GM12878 (cell line): Measurements from ENCODE around the gene PPID. TPM values are rescaled to one million over a fixed set of nuclear protein-coding genes. Genes with fewer than 3 reads are reported as not detected.

Experiments
- ASH2L ChIP-seq: fragments of 300-600, 200-600 bp; sonication (generic); IDR thresholded peaks from 2 replicates; pipeline ENCODE4 v1.6.1; 2017; ENCODE audit warnings: low read depth, mild to moderate bottlenecking, borderline replicate concordance
- BACH1 ChIP-seq: fragments of 450-650 bp; IDR thresholded peaks from 2 replicates; pipeline ENCODE4 v1.6.1; 2017; ENCODE audit warnings: mild to moderate bottlenecking, borderline replicate concordance
- BMI1 ChIP-seq: fragments of 450-650 bp; IDR thresholded peaks from 2 replicates; pipeline ENCODE4 v1.6.1; 2016; ENCODE audit warnings: mild to moderate bottlenecking, moderate library complexity, borderline replicate concordance
- BRCA1 ChIP-seq: IDR thresholded peaks from 2 replicates; pipeline ENCODE4 v1.6.1; 2011; ENCODE audit warnings: low read depth, low read length, improper control_type of control experiment
- CHD1 ChIP-seq: IDR thresholded peaks from 2 replicates; pipeline ENCODE4 v1.6.1; 2012; ENCODE audit warnings: low read depth, low read length, improper control_type of control experiment
- EP300 ChIP-seq, 2 experiments: fragments of 150-350 bp in 1 of 2; IDR thresholded peaks; 2 replicates each; pipeline ENCODE4 v1.6.1; 2011 to 2012; ENCODE audit warnings: low read depth in 2 of 2, low read length in 2 of 2, borderline replicate concordance in 1 of 2, improper control_type of control experiment in 1 of 2, inconsistent platforms in 1 of 2; ENCODE audit not compliant: control insufficient read depth in 1 of 2
- EZH2 ChIP-seq: IDR thresholded peaks from 2 replicates; pipeline ENCODE4 v1.6.1; 2012; ENCODE audit warnings: low read depth, mild to moderate bottlenecking, control low read depth, inconsistent platforms, low read length, borderline replicate concordance; ENCODE audit not compliant: control insufficient read depth
- HDAC6 ChIP-seq: fragments of 200-600 bp; sonication (generic); IDR thresholded peaks from one replicate; pipeline ENCODE4 v1.8.0; 2017; ENCODE audit warnings: antibody characterized with exemption; ENCODE audit not compliant: unreplicated experiment
- IRF5 ChIP-seq: fragments of 450-650 bp; IDR thresholded peaks from 2 replicates; pipeline ENCODE4 v1.6.1; 2017; ENCODE audit warnings: borderline replicate concordance
- JUND ChIP-seq: IDR thresholded peaks from 2 replicates; pipeline ENCODE4 v1.6.1; 2012; ENCODE audit warnings: low read depth, mild to moderate bottlenecking, low read length, improper control_type of control experiment, moderate library complexity
- MYB ChIP-seq: fragments of 150-350 bp; IDR thresholded peaks from 2 replicates; pipeline ENCODE4 v1.6.1; 2014; ENCODE audit warnings: mild to moderate bottlenecking, low read depth, low read length, borderline replicate concordance
- NFIC ChIP-seq: IDR thresholded peaks from 2 replicates; pipeline ENCODE4 v1.6.1; 2012; ENCODE audit warnings: low read depth, mild to moderate bottlenecking, inconsistent platforms, low read length, moderate library complexity
- NR2C2 ChIP-seq: IDR thresholded peaks from 2 replicates; pipeline ENCODE4 v1.6.1; 2011; ENCODE audit warnings: borderline replicate concordance, low read depth; ENCODE audit not compliant: control insufficient read depth, insufficient read length
- PAX5 ChIP-seq: IDR thresholded peaks from 2 replicates; pipeline ENCODE4 v1.6.1; 2011; ENCODE audit warnings: low read depth, low read length, borderline replicate concordance
- POU2F2 ChIP-seq: IDR thresholded peaks from 3 replicates; pipeline ENCODE4 v1.6.1; 2011; ENCODE audit warnings: low read depth, mild to moderate bottlenecking, low read length, borderline replicate concordance
- RAD21 ChIP-seq: IDR thresholded peaks from 2 replicates; pipeline ENCODE4 v1.6.1; 2011; ENCODE audit warnings: mild to moderate bottlenecking, low read depth, low read length, moderate library complexity; ENCODE audit not compliant: insufficient read depth
- RELA ChIP-seq: fragments of 450-650 bp; IDR thresholded peaks from 2 replicates; pipeline ENCODE4 v1.8.0; 2014; ENCODE audit warnings: borderline replicate concordance; ENCODE audit not compliant: partially characterized antibody
- SMARCA5 ChIP-seq: fragments of 450-650 bp; IDR thresholded peaks from 2 replicates; pipeline ENCODE4 v1.6.1; 2017; ENCODE audit warnings: mild to moderate bottlenecking
- SREBF2 ChIP-seq: IDR thresholded peaks from 2 replicates; pipeline ENCODE4 v1.6.1; 2012; ENCODE audit warnings: mild to moderate bottlenecking, low read length
- TCF7 ChIP-seq: IDR thresholded peaks from 2 replicates; pipeline ENCODE4 v1.6.1; 2014; ENCODE audit warnings: antibody characterized with exemption, borderline replicate concordance
- ZNF207 ChIP-seq: fragments of 450-650 bp; IDR thresholded peaks from 2 replicates; pipeline ENCODE4 v1.6.1; 2014; ENCODE audit warnings: antibody characterized with exemption, mild to moderate bottlenecking, borderline replicate concordance
- ZNF24 ChIP-seq: fragments of 450-650 bp; IDR thresholded peaks from 2 replicates; pipeline ENCODE4 v1.6.1; 2017; ENCODE audit warnings: antibody characterized with exemption, mild to moderate bottlenecking
- ZZZ3 ChIP-seq: IDR thresholded peaks from 2 replicates; pipeline ENCODE4 v1.6.1; 2011; ENCODE audit warnings: low read depth; ENCODE audit not compliant: control insufficient read depth, insufficient read length
- polyA plus RNA-seq, 11 experiments: library from polyadenylated mRNA; depleted of rRNA in 4 of 11; unstranded in 6 of 11; stranded (reverse) in 5 of 11; fragments of >200 nt; fragmentation: Nextera tagmentation in 4 of 11; fragmentation: Illumina TruSeq in 1 of 11; extraction: Ambion mirVana in 4 of 11; extraction: Trizol in 1 of 11; gene quantifications; 1 replicate in 1 of 11; 2 replicates in 10 of 11; pipeline versions ENCODE4 v1.2.1 to v1.2.3, GENCODE V29; 2011 to 2016; ENCODE audit warnings: inconsistent platforms in 2 of 11, missing spikeins in 2 of 11, low read depth in 1 of 11
- total RNA-seq, 4 experiments: library from RNA; depleted of rRNA in 3 of 4; stranded (reverse); fragments of >200 nt in 3 of 4; fragmentation: Illumina TruSeq in 1 of 4; extraction: Trizol in 1 of 4; gene quantifications; 2 replicates each; pipeline versions ENCODE4 v1.2.1 to v1.2.3, GENCODE V29; 2013 to 2021
- TF ChIP-seq, protein P1 (sequence below): IDR thresholded peaks from 2 replicates; pipeline ENCODE4 v1.6.1; 2011; ENCODE audit warnings: low read depth, mild to moderate bottlenecking, low read length, moderate library complexity, borderline replicate concordance; ENCODE audit errors: extremely low read depth
- TF ChIP-seq, protein P2 (sequence below): fragments of 450-650 bp; IDR thresholded peaks from 2 replicates; pipeline ENCODE4 v1.6.1; 2017; ENCODE audit warnings: mild to moderate bottlenecking, low read depth, inconsistent platforms; ENCODE audit not compliant: poor library complexity, severe bottlenecking

PPID gene
- total and polyA plus RNA-seq, 10 of the 15 experiments (the other 5 are each of a cell fraction or from before 2014, with no cell fraction given), result 21.9 to 64.3 (median 39.5) TPM

GRCh38 chr4:158729716-158730559 is 6.7 kb upstream of the PPID start (continued):
- TF ChIP-seq BACH1 (no peak), TCF7 (no peak), NR2C2 (no peak), BRCA1 (no peak), EP300 (IDR thresholded peaks at IDR 0.05; ENCODE audit: borderline replicate concordance in 1 of 2, control insufficient read depth in 1 of 2, low read depth in 2 of 2, low read length in 2 of 2) (no peak), PAX5 (no peak), IRF5 (no peak), MYB (no peak), RAD21 (peak; percentile 85), NFIC (no peak), ASH2L (no peak), ZZZ3 (no peak), RELA (no peak), HDAC6 (no peak), BMI1 (no peak), POU2F2 (0 out of 3 replicates have a peak, but pooled peaks have one; percentile 43), ZNF207 (no peak), ZNF24 (0 out of 2 replicates have a peak, but pooled peaks have one; percentile 56), SREBF2 (no peak), JUND (no peak), SMARCA5 (no peak; the same call in 1 of the 2 replicates), EZH2 (no peak), CHD1 (no peak)
- TF ChIP-seq, protein P1, sequence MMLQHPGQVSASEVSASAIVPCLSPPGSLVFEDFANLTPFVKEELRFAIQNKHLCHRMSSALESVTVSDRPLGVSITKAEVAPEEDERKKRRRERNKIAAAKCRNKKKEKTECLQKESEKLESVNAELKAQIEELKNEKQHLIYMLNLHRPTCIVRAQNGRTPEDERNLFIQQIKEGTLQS, result no peak
- TF ChIP-seq, protein P2, sequence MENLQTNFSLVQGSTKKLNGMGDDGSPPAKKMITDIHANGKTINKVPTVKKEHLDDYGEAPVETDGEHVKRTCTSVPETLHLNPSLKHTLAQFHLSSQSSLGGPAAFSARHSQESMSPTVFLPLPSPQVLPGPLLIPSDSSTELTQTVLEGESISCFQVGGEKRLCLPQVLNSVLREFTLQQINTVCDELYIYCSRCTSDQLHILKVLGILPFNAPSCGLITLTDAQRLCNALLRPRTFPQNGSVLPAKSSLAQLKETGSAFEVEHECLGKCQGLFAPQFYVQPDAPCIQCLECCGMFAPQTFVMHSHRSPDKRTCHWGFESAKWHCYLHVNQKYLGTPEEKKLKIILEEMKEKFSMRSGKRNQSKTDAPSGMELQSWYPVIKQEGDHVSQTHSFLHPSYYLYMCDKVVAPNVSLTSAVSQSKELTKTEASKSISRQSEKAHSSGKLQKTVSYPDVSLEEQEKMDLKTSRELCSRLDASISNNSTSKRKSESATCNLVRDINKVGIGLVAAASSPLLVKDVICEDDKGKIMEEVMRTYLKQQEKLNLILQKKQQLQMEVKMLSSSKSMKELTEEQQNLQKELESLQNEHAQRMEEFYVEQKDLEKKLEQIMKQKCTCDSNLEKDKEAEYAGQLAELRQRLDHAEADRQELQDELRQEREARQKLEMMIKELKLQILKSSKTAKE, result peak; percentile 17
